H1 (cell line): ENCODE data around the gene UCHL5. TPM values are rescaled to one million over a fixed set of nuclear protein-coding genes. Genes with fewer than 3 reads are reported as not detected.

ENCODE experiments used
- CTCF ChIA-PET: fragments of 300-600 bp; sonication (Branson Sonifier 250); formaldehyde crosslinking; loops from one replicate; lab custom pipeline; 2021; ENCODE audit not compliant: partially characterized antibody; lab: Charles Lee
- POLR2A ChIA-PET: fragments of 300-600 bp; sonication (Branson Sonifier 250); formaldehyde crosslinking; loops from one replicate; lab custom pipeline; 2021; ENCODE audit warnings: inconsistent platforms; ENCODE audit not compliant: partially characterized antibody; lab: Charles Lee
- DNase-seq, 2 experiments: peaks; one replicate each; pipeline versions ENCODE4 v3.0.0 to v3.0.0-alpha.2; 2010 to 2022; ENCODE audit warnings: low spot score in 2 of 2, low read depth in 1 of 2, mixed read lengths in 1 of 2
- FAIRE-seq: peaks from 2 replicates; lab custom pipeline; 2011; peaks lifted over from hg19 to GRCh38; lab: Jason Lieb, UNC
- H2AFZ ChIP-seq: 2 replicates; pipeline ENCODE4 v1.8.1; 2012; ENCODE audit warnings: low read length, inconsistent platforms
- H2AK5ac ChIP-seq: 2 replicates; pipeline ENCODE4 v1.6.1; 2013; ENCODE audit warnings: low read depth, low read length
- H2BK120ac ChIP-seq: replicated peaks from 2 replicates; pipeline ENCODE3; 2013; ENCODE audit warnings: low read depth, low read length, inconsistent platforms
- H2BK12ac ChIP-seq: 2 replicates; pipeline ENCODE4 v1.6.1; 2013; ENCODE audit warnings: low read depth, low read length
- H2BK15ac ChIP-seq: 2 replicates; pipeline ENCODE4 v1.6.1; 2013; ENCODE audit warnings: low read length
- H2BK20ac ChIP-seq: 2 replicates; pipeline ENCODE4 v1.6.1; 2013; ENCODE audit warnings: low read length
- H2BK5ac ChIP-seq: 2 replicates; pipeline ENCODE4 v1.6.1; 2013; ENCODE audit warnings: low read depth, low read length
- H3K14ac ChIP-seq: 2 replicates; pipeline ENCODE4 v1.6.1; 2013; ENCODE audit warnings: inconsistent platforms; ENCODE audit not compliant: insufficient read length
- H3K18ac ChIP-seq: 2 replicates; pipeline ENCODE4 v1.6.1; 2013; ENCODE audit warnings: low read length; ENCODE audit errors: extremely low read depth
- H3K23ac ChIP-seq: 2 replicates; pipeline ENCODE4 v1.6.1; 2013; ENCODE audit warnings: inconsistent platforms; ENCODE audit not compliant: insufficient read length
- H3K23me2 ChIP-seq: 2 replicates; pipeline ENCODE4 v1.6.1; 2013; ENCODE audit warnings: low read depth, low read length
- H3K27ac ChIP-seq: 2 replicates; pipeline ENCODE4 v1.6.1; 2011; ENCODE audit warnings: low read depth, low read length, inconsistent platforms
- H3K27me3 ChIP-seq, 4 experiments: replicated peaks in 1 of 4; 1 replicate in 1 of 4; 2 replicates in 3 of 4; pipeline versions ENCODE4 v1.6.1 to v1.8.1; 2011 to 2013; ENCODE audit warnings: low read length in 3 of 4, mild to moderate bottlenecking in 3 of 4, inconsistent platforms in 2 of 4, mixed read lengths in 2 of 4, moderate library complexity in 1 of 4; ENCODE audit not compliant: control insufficient read depth in 3 of 4, insufficient read depth in 3 of 4; ENCODE audit errors: extremely low read depth in 1 of 4
- H3K36me3 ChIP-seq, 4 experiments: 2 replicates each; pipeline versions ENCODE4 v1.6.1 to v1.8.1; 2011 to 2013; ENCODE audit warnings: mild to moderate bottlenecking in 4 of 4, low read length in 3 of 4, moderate library complexity in 2 of 4, control low read depth in 1 of 4, inconsistent platforms in 1 of 4; ENCODE audit not compliant: insufficient read depth in 4 of 4, control insufficient read depth in 2 of 4
- H3K4ac ChIP-seq: replicated peaks from 2 replicates; pipeline ENCODE3; 2013; ENCODE audit warnings: low read length, low read depth, mixed read lengths, inconsistent platforms; ENCODE audit not compliant: insufficient read length
- H3K4me1 ChIP-seq, 4 experiments: replicated peaks in 1 of 4; 1 replicate in 1 of 4; 2 replicates in 3 of 4; pipeline versions ENCODE4 v1.6.1 to v1.8.1; 2011 to 2013; ENCODE audit warnings: low read length in 3 of 4, inconsistent platforms in 2 of 4, mixed read lengths in 1 of 4; ENCODE audit not compliant: insufficient read depth in 4 of 4, control insufficient read depth in 3 of 4
- H3K4me2 ChIP-seq, 2 experiments: 2 replicates each; pipeline versions ENCODE4 v1.6.1 to v1.8.1; 2011 to 2013; ENCODE audit warnings: low read depth in 2 of 2, low read length in 2 of 2, control low read depth in 1 of 2, inconsistent platforms in 1 of 2, mild to moderate bottlenecking in 1 of 2; ENCODE audit not compliant: insufficient read depth in 1 of 2
- H3K4me3 ChIP-seq, 4 experiments: fragments of 200-600, 300-600 bp in 1 of 4; sonication (generic), shearing (Covaris generic), sonication (Bioruptor Twin) in 1 of 4; 2 replicates each; pipeline versions ENCODE4 v1.5.1 to v1.8.1; 2011 to 2016; ENCODE audit warnings: low read length in 4 of 4, low read depth in 3 of 4, control low read depth in 2 of 4, inconsistent platforms in 2 of 4, mild to moderate bottlenecking in 2 of 4, mixed read lengths in 1 of 4, moderate library complexity in 1 of 4; ENCODE audit not compliant: insufficient read depth in 2 of 4; ENCODE audit errors: extremely low read depth in 1 of 4
- H3K56ac ChIP-seq: replicated peaks from 2 replicates; pipeline ENCODE3; 2013; ENCODE audit warnings: low read depth, mild to moderate bottlenecking, mixed read lengths, low read length, inconsistent platforms; ENCODE audit not compliant: insufficient read length
- H3K79me1 ChIP-seq: 2 replicates; pipeline ENCODE4 v1.6.1; 2013; ENCODE audit warnings: low read depth, low read length, control low read depth
- H3K79me2 ChIP-seq, 2 experiments: 2 replicates each; pipeline versions ENCODE4 v1.6.1 to v1.8.1; 2012 to 2013; ENCODE audit warnings: low read length in 2 of 2, mild to moderate bottlenecking in 2 of 2, inconsistent platforms in 1 of 2; ENCODE audit not compliant: insufficient read depth in 2 of 2, control insufficient read depth in 1 of 2
- H3K9ac ChIP-seq, 4 experiments: replicated peaks in 1 of 4; 1 replicate in 1 of 4; 2 replicates in 3 of 4; pipeline versions ENCODE4 v1.6.1 to v1.8.1; 2011 to 2013; ENCODE audit warnings: low read depth in 3 of 4, low read length in 3 of 4, control low read depth in 2 of 4, mild to moderate bottlenecking in 2 of 4, moderate library complexity in 2 of 4, inconsistent platforms in 1 of 4; ENCODE audit errors: extremely low read depth in 1 of 4
- H3K9me3 ChIP-seq, 2 experiments: 2 replicates each; pipeline versions ENCODE4 v1.6.1 to v1.8.1; 2012 to 2013; ENCODE audit warnings: mild to moderate bottlenecking in 2 of 2, moderate library complexity in 2 of 2, control low read depth in 1 of 2, inconsistent platforms in 1 of 2, low read depth in 1 of 2, low read length in 1 of 2, mixed read lengths in 1 of 2; ENCODE audit not compliant: insufficient read depth in 2 of 2
- H4K20me1 ChIP-seq, 2 experiments: replicated peaks in 1 of 2; 2 replicates each; pipeline versions ENCODE3 to v1.8.1; 2011 to 2013; ENCODE audit warnings: inconsistent platforms in 2 of 2, low read length in 2 of 2, mild to moderate bottlenecking in 1 of 2; ENCODE audit not compliant: insufficient read depth in 2 of 2, control insufficient read depth in 1 of 2
- H4K5ac ChIP-seq: 2 replicates; pipeline ENCODE4 v1.6.1; 2013; ENCODE audit warnings: low read length, low read depth, mixed read lengths, inconsistent platforms; ENCODE audit not compliant: insufficient read length
- H4K8ac ChIP-seq: 2 replicates; pipeline ENCODE4 v1.8.0; 2013; ENCODE audit warnings: mild to moderate bottlenecking, moderate library complexity, low read length, inconsistent platforms; ENCODE audit not compliant: insufficient read depth; ENCODE audit errors: extremely low read depth
- H4K91ac ChIP-seq: replicated peaks from 2 replicates; pipeline ENCODE3; 2013; ENCODE audit warnings: low read length, mixed read lengths, inconsistent platforms; ENCODE audit not compliant: insufficient read length
- ATF3 ChIP-seq: IDR thresholded peaks from 2 replicates; pipeline ENCODE4 v1.6.1; 2011; ENCODE audit warnings: low read depth, mild to moderate bottlenecking, low read length; ENCODE audit not compliant: insufficient read depth
- BRCA1 ChIP-seq: IDR thresholded peaks from 2 replicates; pipeline ENCODE4 v1.6.1; 2012; ENCODE audit warnings: low read depth, low read length, improper control_type of control experiment
- CBX5 ChIP-seq: fragments of 300-800, 300-1000 bp; sonication (generic); IDR thresholded peaks from 2 replicates; pipeline ENCODE4 v1.7.1; 2016; ENCODE audit warnings: antibody characterized with exemption, low read length, low read depth
- CBX8 ChIP-seq: fragments of 300-800, 300-1000 bp; sonication (generic); IDR thresholded peaks from 2 replicates; pipeline ENCODE4 v1.7.1; 2016; ENCODE audit warnings: low read depth, low read length, borderline replicate concordance
- CHD2 ChIP-seq: IDR thresholded peaks from 2 replicates; pipeline ENCODE4 v1.6.1; 2012; ENCODE audit warnings: low read length, improper control_type of control experiment
- CTBP2 ChIP-seq: IDR thresholded peaks from 2 replicates; pipeline ENCODE4 v1.7.0; 2011; ENCODE audit warnings: borderline replicate concordance, mild to moderate bottlenecking, moderate library complexity, mixed read lengths, low read length; ENCODE audit not compliant: insufficient read depth, insufficient read length
- EZH2 ChIP-seq: fragments of 200-600 bp; sonication (generic); IDR thresholded peaks from 2 replicates; pipeline ENCODE4 v1.7.1; 2012; ENCODE audit warnings: low read depth, mild to moderate bottlenecking, moderate library complexity, low read length, inconsistent platforms; ENCODE audit not compliant: severe bottlenecking
- RAD21 ChIP-seq, 2 experiments: IDR thresholded peaks in 1 of 2; conservative IDR thresholded peaks in 1 of 2; 2 replicates each; pipeline ENCODE4 v1.6.1; 2011; ENCODE audit warnings: low read depth in 2 of 2, low read length in 2 of 2, improper control_type of control experiment in 1 of 2, inconsistent platforms in 1 of 2, mild to moderate bottlenecking in 1 of 2, moderate library complexity in 1 of 2
- SIX5 ChIP-seq: IDR thresholded peaks from 2 replicates; pipeline ENCODE4 v1.6.1; 2011; ENCODE audit warnings: mild to moderate bottlenecking, low read depth, low read length
- SRF ChIP-seq: IDR thresholded peaks from 2 replicates; pipeline ENCODE4 v1.6.1; 2011; ENCODE audit warnings: mild to moderate bottlenecking, low read depth, low read length, moderate library complexity
- SUZ12 ChIP-seq: fragments of 200-600 bp; sonication (generic); IDR thresholded peaks from 2 replicates; pipeline ENCODE4 v1.6.1; 2012; ENCODE audit warnings: mild to moderate bottlenecking, inconsistent platforms, low read length, moderate library complexity, mixed read lengths
- WGBS, 2 experiments: shearing (Covaris generic) in 1 of 2; methylation state at CpG; one replicate each; pipeline versions ENCODE4 v1.1.6 to v1.1.7; 2013 to 2015; ENCODE audit warnings: low lambda C conversion rate in 2 of 2, mixed read lengths in 2 of 2, inconsistent platforms in 1 of 2, low coverage in 1 of 2, missing lambda C conversion rate in 1 of 2; ENCODE audit not compliant: insufficient replicate concordance in 2 of 2, insufficient coverage in 1 of 2, insufficient read length in 1 of 2; ENCODE audit errors: extremely low coverage in 1 of 2, missing lambda C conversion rate in 1 of 2; 5-methylcytosine and 5-hydroxymethylcytosine counted together
- polyA plus RNA-seq, 7 experiments: library from polyadenylated mRNA; depleted of rRNA in 3 of 7; stranded (reverse) in 5 of 7; unstranded in 2 of 7; fragments of >200 nt in 5 of 7; fragments of 200-250 nt in 2 of 7; gene quantifications; 1 replicate in 5 of 7; 2 replicates in 1 of 7; 4 replicates in 1 of 7; pipeline versions ENCODE4 v1.2.1 to v1.2.3, GENCODE V29; 2011 to 2013; ENCODE audit warnings: missing spikeins in 2 of 7, mixed read lengths in 2 of 7
- total RNA-seq: library from RNA; stranded (reverse); fragmentation: NEBNext Ultra II Directional; extraction: Animal tissue kit (Norgen Biotek cat#: 25700); gene quantifications from 2 replicates; pipeline ENCODE4 v1.2.1, GENCODE V29; 2021
- TF ChIP-seq, protein P1 (sequence below): IDR thresholded peaks from 2 replicates; pipeline ENCODE4 v1.6.1; 2012; ENCODE audit warnings: inconsistent platforms

The UCHL5 gene
- total and polyA plus RNA-seq, 2 of the 8 experiments (the other 6 are each of a cell fraction or from before 2014, with no cell fraction given) = 12.0 to 40.0 TPM

DNA sequence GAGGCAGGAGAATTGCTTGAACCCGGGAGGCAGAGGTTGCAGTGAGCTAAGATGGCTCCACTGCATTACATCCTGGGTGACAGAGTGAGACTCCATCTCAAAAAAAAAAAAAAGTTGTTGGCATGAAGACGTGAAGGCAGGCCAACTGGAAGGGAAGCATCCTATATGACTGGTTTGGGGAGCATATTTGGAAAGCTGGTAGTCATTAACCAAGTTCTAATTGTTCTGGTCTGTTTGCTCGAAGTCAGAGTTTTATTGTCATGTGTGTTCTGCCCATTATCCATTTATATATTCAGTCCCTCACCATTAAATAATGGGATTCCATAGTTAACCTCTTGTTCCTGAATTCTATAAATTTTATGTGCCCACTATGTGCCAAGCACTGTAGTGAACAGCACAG, 49.3 kb upstream of the UCHL5 start:
- DNase-seq = no peak
- H4K91ac ChIP-seq = no peak overlapping the region
- 83% methylated on average over 3 of the region's 3 CpGs; no CpG with 5 or more reads in 1 of the 2 experiments for WGBS, 2 experiments
- CTCF ChIA-PET = interaction anchor here (1.2 kb wide), 2 partner anchors 10 to 14 kb away, joined by 4 to 6 read pairs; no protein-coding TSS in a partner anchor
- H3K9me3 ChIP-seq = no peaks in the 10 kb centered on the region
- no peak overlapping the region for H2BK120ac ChIP-seq
- H2BK15ac ChIP-seq = no peak overlapping the region
- H3K4me2 ChIP-seq = no peak overlapping the region
- POLR2A ChIA-PET = interaction anchor here (0.7 to 2.8 kb wide), 2 partner anchors 14 to 821 kb away, joined by 3 to 10 read pairs; partner anchors contain the start of gene CDC73
- peaks cover 9% of the 10 kb centered on the region for H3K23me2 ChIP-seq
- H2BK20ac ChIP-seq = no peak overlapping the region
- no peak overlapping the region for H4K8ac ChIP-seq
- H3K4me3 ChIP-seq = no peak overlapping the region
- H3K27ac ChIP-seq = no peak overlapping the region
- no peaks in the 10 kb centered on the region for H3K36me3 ChIP-seq
- H2AFZ ChIP-seq = no peak overlapping the region
- H3K4ac ChIP-seq = no peak overlapping the region
- no peak overlapping the region for H4K5ac ChIP-seq
- H2AK5ac ChIP-seq = no peak overlapping the region
- H3K23ac ChIP-seq = no peak overlapping the region
- H3K18ac ChIP-seq = no peak overlapping the region
- no peak overlapping the region for H3K56ac ChIP-seq
- peaks cover 0 to 7% (median 7%) of the 10 kb centered on the region in 4 experiments for H3K4me1 ChIP-seq
- H3K79me2 ChIP-seq = no peaks in the 10 kb centered on the region
- H3K14ac ChIP-seq = no peak overlapping the region
- peaks cover 0 to 2% of the 10 kb centered on the region in 2 experiments for H4K20me1 ChIP-seq
- no peaks in the 10 kb centered on the region for H3K79me1 ChIP-seq
- no peak overlapping the region for H2BK5ac ChIP-seq
- no peak overlapping the region for H2BK12ac ChIP-seq
- no peak overlapping the region for H3K9ac ChIP-seq
- peaks cover 0 to 11% (median 4%) of the 10 kb centered on the region in 4 experiments; a peak in 4 of 7 replicates for H3K27me3 ChIP-seq
- no peak for FAIRE-seq
- TF ChIP-seq SIX5 (no peak), CBX5 (no peak), ATF3 (no peak), SUZ12 (no peak), EZH2 (no peak), CTBP2 (no peak), CHD2 (no peak), SRF (no peak), RAD21 (IDR thresholded peaks at IDR 0.05 in 1 of 2, conservative IDR thresholded peaks at IDR 0.05 in 1 of 2; ENCODE audit: low read depth in 2 of 2, low read length in 2 of 2) (no peak), CBX8 (no peak), BRCA1 (no peak)
- TF ChIP-seq, protein P1, sequence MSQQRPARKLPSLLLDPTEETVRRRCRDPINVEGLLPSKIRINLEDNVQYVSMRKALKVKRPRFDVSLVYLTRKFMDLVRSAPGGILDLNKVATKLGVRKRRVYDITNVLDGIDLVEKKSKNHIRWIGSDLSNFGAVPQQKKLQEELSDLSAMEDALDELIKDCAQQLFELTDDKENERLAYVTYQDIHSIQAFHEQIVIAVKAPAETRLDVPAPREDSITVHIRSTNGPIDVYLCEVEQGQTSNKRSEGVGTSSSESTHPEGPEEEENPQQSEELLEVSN = no peak
